Fibroblast of pulmonary artery (primary cell): ENCODE measurements around the gene UQCR11.
A peak's percentile ranks its signal among the peaks of the same experiment; 100 is the strongest.

ENCODE experiments used
- DNase-seq: peaks from one replicate; pipeline ENCODE4 v3.0.0-alpha.2; 2010; ENCODE audit warnings: low read depth
- H3K4me3 ChIP-seq: replicated peaks from 2 replicates; pipeline ENCODE4 v1.5.1; 2011; ENCODE audit warnings: low read depth, mild to moderate bottlenecking, control low read depth, low read length, moderate library complexity
- TF ChIP-seq, protein P1 (sequence below): IDR thresholded peaks from 2 replicates; pipeline ENCODE4 v1.5.1; 2011; ENCODE audit warnings: mild to moderate bottlenecking, control low read depth, low read length, inconsistent platforms; ENCODE audit errors: missing control alignments

Gene UQCR11

DNA sequence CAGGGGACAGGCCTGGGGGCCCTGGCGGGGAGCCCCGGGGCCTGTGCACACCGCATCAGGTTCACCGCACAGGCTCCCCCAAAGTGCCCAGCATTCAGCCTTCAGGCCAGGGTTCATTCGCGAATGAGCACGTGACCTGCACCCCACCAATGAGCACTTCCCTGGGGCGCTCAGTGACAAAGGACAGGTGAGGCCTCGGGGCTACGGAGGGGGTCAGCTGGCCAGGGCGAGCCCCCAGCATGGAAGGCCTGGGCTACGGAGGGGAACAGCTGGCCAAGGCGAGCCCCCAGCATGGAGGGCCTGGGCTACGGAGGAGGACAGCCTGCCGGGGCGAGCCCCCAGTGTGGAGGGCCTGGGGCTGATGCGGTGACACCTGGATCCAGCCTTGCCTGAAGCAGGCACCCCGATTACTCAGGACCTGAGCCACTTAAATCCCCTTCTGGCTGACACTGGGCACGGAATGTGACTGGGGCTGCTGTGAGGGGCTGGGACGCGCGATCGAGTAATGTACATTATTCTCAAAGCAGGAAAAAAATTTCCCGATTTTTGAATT lies 24.1 kb upstream of the UQCR11 start:
- TF ChIP-seq, protein P1, sequence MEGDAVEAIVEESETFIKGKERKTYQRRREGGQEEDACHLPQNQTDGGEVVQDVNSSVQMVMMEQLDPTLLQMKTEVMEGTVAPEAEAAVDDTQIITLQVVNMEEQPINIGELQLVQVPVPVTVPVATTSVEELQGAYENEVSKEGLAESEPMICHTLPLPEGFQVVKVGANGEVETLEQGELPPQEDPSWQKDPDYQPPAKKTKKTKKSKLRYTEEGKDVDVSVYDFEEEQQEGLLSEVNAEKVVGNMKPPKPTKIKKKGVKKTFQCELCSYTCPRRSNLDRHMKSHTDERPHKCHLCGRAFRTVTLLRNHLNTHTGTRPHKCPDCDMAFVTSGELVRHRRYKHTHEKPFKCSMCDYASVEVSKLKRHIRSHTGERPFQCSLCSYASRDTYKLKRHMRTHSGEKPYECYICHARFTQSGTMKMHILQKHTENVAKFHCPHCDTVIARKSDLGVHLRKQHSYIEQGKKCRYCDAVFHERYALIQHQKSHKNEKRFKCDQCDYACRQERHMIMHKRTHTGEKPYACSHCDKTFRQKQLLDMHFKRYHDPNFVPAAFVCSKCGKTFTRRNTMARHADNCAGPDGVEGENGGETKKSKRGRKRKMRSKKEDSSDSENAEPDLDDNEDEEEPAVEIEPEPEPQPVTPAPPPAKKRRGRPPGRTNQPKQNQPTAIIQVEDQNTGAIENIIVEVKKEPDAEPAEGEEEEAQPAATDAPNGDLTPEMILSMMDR = no peak
- no peak for DNase-seq
- no peak overlapping the region for H3K4me3 ChIP-seq

DNA sequence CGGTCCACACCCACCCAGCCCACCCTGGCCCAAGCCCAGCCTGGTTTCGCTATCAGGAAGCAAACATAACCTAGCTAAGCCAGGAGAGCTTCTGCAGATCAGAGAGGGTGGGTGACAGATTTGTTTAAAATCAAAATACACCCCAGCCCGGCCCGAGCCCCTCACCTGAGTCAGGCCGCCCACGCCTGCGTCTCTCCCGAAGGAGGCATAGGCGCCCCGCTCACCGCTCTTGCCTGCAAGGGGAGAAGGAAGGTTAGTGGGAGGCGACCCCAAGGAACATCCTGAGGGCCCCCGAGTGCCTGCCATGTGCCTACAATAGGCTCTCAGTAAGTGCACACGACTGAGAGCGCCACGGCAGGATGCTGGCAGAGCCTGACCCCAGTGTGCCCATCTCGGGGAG lies 21.9 kb upstream of the UQCR11 start:
- no peak overlapping the region for H3K4me3 ChIP-seq
- no peak for DNase-seq
- TF ChIP-seq, protein P1 = no peak

GRCh38 chr19:1626417-1627010 lies 21.3 kb upstream of the UQCR11 start:
- no peak overlapping the region for H3K4me3 ChIP-seq
- TF ChIP-seq, protein P1 = no peak
- no peak for DNase-seq

DNA sequence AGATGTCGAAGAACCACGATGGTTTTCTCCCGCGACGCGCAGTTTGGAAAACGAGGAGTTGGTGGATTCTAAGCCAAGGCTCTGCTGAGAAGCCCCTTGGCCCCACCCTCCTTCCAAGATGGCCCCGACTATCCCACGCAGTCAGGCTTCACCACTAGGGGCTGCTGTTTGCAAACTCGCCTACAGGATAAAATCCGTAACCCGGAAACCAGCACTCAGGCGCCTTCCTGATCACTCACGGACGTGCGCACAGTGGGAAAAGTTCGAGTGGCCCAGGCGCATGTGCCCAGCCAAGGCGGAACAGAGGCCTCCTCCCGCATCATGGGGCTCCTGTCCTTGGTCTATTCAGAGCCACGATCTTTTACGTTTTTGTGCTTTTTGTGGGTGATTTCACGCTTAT lies 19.2 kb upstream of the UQCR11 start:
- no peak overlapping the region for H3K4me3 ChIP-seq
- peak; percentile 49 for DNase-seq
- TF ChIP-seq, protein P1 = peak; percentile 60

- no peak overlapping the region for H3K4me3 ChIP-seq
- TF ChIP-seq, protein P1 = no peak
- no peak for DNase-seq
These were observed 17.3 kb upstream of the UQCR11 start for GRCh38 chr19:1622541-1622940.

- DNase-seq = no peak
- no peak overlapping the region for H3K4me3 ChIP-seq
- TF ChIP-seq, protein P1 = no peak
These were observed 16.7 kb upstream of the UQCR11 start for GRCh38 chr19:1622007-1622406.

DNA sequence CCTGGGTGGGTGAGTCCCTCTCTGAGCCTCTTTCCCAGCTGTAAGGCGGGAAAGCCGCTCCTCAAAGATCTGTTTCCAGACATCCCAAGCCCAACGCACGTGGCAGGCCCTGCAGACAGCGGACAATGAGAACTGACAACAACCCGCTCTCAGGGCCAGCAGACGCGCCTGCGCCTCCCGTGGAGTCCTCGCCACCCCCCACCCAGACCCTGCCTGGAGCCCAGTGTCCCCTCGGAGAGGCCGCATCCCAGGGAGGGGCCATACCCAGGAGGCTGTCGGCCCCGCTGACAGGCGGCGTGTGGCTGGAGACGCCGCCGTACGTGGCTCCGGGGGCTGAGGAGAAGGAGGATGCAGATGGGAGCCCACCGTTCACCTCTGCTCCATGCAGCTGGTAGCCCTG lies 16.3 kb upstream of the UQCR11 start:
- DNase-seq = no peak
- TF ChIP-seq, protein P1 = no peak

More for the DNA sequence above, 16.3 kb upstream of the UQCR11 start:
- H3K4me3 ChIP-seq = no peak overlapping the region
